Subcutaneous adipose tissue (tissue), 4 donors: ENCODE data around the gene TMEM14A. TPM values are rescaled to one million over a fixed set of nuclear protein-coding genes. Genes with fewer than 3 reads are reported as not detected.

Experiments
- total RNA-seq, 4 donors: library from RNA; depleted of rRNA; stranded (reverse); fragments of >200 nt; gene quantifications; one replicate each; pipeline ENCODE4 v1.1.0, GENCODE V29; 2016
- TF ChIP-seq, protein P1 (sequence below): fragments of 450-650 bp; IDR thresholded peaks from one replicate; pipeline ENCODE4 v1.5.1; 2016; ENCODE audit warnings: low read depth, mild to moderate bottlenecking, control low read depth, antibody characterized with exemption, moderate library complexity

TMEM14A gene
- total RNA-seq, 4 donors from 2014 or later, result 12.6 to 26.9 (median 19.7) TPM

DNA sequence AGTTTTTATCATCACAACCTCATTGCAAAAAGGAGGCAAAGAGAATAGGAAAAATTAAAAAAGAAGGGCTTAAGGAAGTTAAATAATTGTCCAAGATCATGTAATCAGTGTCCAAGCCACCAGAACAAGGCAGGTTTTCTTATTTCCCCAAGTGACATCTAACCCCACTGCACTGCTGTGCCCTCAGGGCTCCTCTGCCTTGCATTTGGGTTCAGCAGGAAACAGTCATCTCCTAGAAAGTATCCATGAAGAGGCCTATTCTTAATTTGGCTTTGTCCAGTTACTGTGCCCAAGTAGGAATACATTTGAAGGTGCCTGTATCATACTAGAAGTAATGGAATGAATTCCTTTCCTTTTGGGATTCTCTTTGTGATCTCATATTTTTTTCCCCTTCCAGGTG, 10.5 kb downstream of the TMEM14A start:
- TF ChIP-seq, protein P1, sequence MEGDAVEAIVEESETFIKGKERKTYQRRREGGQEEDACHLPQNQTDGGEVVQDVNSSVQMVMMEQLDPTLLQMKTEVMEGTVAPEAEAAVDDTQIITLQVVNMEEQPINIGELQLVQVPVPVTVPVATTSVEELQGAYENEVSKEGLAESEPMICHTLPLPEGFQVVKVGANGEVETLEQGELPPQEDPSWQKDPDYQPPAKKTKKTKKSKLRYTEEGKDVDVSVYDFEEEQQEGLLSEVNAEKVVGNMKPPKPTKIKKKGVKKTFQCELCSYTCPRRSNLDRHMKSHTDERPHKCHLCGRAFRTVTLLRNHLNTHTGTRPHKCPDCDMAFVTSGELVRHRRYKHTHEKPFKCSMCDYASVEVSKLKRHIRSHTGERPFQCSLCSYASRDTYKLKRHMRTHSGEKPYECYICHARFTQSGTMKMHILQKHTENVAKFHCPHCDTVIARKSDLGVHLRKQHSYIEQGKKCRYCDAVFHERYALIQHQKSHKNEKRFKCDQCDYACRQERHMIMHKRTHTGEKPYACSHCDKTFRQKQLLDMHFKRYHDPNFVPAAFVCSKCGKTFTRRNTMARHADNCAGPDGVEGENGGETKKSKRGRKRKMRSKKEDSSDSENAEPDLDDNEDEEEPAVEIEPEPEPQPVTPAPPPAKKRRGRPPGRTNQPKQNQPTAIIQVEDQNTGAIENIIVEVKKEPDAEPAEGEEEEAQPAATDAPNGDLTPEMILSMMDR, result no peak

DNA sequence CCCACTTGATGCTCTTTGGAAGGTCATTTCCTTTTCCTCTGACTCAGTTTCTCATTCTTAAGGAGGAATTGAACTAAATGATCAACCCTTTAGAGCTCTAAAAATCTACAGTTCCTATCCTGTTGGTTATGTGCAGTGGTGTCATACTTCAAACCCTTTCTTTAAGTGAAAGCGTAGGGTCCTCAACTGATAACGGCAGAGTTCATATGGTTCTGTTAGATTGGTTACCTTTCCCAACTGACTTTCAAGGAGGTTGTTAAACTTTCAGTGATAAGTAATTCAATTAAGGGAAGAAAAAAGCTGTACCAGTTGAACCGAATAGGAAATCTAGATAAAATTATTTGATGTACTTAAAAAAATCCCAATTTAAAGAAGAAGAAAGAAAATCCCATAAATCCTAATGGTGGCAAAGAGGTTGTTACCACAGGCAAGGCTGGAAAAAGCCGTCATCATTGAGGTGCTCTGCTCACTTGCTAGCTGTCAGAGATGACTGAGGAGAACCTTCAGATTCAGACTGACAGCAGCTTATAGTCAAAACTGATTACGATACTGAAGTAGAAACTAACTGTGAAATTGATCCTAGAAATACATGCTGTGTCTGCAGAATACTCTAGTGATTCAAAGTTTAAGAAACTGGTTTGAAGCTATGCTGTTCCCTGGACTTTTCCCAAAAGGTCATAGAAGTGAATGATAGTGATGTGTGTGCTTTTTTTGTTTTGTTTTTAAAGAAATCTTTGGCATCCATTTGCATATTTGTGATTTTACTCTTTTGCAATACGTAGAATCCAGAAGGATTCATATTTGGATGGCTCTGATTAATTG, 16.2 kb downstream of the TMEM14A start:
- TF ChIP-seq, protein P1, result no peak

DNA sequence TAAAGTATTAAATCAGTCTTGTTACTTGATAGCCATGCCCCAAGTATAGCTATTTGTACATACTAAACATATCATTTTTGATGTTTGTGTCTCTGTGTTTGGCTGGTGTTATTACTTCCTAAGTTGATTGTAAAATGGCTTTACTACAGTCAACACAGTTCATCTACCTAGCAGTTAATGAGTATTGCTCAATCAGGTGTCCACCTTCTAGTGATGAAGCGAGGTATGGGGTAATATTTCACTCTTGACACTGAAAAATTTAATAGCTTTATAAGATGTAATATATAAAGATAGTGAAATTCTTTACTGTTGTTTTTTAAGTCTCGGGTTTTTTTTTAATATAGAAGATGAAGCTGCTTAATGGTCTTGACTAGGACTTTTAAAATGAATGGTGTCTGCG, 18.9 kb downstream of the TMEM14A start:
- TF ChIP-seq, protein P1, result no peak

DNA sequence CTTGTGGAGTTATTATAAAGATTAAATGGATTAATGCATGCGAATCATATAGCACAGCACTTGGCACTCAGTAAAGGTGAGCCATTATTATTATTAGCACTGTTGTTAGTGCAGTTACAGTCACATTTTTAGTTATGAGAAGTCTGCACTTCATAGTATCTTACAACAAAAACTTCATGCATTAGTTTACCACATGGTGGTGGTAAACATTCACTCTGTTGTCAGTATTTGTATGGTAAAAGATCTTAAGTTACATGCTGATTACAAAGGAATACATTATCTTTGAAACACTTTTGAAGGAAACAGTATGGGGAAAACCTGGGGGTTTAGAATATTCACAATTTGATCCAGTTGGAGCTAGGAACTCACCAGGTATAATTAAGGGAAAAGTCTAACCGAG, 20.8 kb downstream of the TMEM14A start:
- TF ChIP-seq, protein P1, result no peak

DNA sequence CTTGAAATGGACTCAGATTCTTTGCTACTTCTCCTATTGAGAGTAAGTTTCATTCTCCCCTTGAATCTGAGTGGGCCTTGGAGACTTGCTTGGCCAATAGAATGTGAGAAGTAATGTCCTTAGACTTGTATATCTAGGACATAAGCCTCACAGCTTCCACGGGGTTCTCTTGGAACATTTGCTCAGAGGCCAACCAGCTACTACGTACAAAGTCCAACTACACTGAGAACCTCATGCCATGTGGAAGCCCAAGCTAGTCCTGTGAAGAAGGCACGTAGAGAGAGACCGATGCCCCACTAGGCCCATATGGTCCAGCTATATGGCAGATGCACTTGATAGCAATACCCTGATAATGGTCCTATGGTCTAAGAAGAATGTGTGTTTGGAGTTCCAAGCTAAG, 22.9 kb downstream of the TMEM14A start:
- TF ChIP-seq, protein P1, result no peak

DNA sequence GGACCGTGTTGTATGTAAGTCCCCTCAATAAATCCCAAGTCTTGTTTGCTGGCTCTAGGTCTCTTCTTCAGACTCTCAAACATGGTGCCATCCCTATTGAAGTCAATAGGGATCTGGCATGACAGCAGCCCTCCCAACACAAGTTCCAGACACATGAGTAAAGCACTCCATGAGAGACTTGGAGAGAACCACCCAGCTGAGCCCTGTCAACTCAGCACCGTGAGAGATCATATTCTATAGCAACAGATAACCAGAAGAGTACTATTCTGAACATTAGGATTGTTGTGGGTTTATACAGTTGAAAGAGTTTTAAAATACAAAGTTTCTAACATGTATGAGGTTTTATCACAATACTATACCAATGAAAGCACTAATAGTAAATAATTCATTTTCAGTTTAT, 23.5 kb downstream of the TMEM14A start:
- TF ChIP-seq, protein P1, result no peak

DNA sequence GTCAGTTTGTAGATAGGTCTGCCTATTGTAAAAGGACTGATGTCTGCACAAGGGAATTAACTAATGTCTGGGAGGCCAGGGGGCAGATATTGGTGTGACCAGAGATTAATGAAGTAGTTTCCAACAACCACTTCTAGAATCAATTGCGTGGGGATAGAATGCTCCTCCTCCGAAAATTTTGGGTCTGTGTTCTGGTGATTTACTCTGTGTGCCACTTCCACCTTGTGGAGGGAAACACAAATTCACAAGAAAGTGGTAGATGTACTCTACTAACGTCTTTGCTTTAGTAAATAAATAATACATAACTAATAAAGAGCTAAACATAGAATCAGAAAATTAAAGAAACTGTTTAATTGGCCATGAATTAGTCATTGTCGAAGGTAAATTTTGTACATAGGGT, 25.5 kb downstream of the TMEM14A start:
- TF ChIP-seq, protein P1, result no peak
